Activated gamma-delta T cell treated with anti-CD3 and anti-CD28 coated beads, Interleukin-2, amount 50 U/mL, for 16 hours (primary cell): ENCODE data around the gene NUMA1.

Experiments
- DNase-seq: peaks from one replicate; pipeline ENCODE4 v3.0.0-alpha.2; 2020; ENCODE audit warnings: low read depth

NUMA1 gene

DNA sequence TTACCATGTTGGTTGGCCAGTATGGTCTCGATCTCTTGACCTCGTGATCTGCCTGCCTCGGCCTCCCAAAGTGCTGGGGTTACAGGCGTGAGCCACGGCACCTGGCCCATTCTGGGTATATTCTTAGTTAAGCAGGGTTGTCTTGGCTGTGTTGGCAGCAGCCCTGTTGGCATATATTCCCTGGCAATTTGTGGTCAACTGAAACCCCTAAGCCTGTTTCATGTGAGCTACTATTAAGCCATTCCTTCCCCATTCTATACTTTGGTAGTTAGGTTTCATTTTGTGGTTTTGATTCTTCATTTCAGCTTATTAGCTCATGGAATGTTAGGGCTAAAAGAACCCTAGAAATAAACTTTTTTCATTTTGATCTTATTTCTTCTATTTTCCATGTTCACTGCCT lies 103.8 kb downstream of the NUMA1 start:
- no peak for DNase-seq

GRCh38 chr11:71971680-71972079 lies 108.7 kb downstream of the NUMA1 start:
- no peak for DNase-seq

- no peak for DNase-seq
These were observed 115.7 kb downstream of the NUMA1 start for GRCh38 chr11:71964641-71965040.

DNA sequence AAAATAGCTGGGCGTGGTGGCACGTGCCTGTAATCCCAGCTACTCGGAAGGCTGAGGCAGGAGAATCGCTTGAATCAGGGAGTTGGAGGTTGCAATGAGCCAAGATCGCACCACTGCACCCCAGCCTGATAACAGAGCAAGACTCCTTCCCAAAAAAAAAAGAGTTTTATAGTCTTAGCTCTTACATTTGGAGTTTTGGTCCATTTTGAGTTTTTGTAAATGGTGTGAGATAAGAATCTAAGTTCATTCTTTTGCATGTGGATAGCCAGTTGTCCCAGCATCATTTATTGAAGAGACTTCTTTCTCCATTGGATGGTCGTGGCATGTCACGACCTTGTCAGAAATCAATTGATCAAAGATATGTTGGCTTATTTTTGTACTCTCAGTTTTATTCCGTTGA lies 116.9 kb downstream of the NUMA1 start:
- no peak for DNase-seq

DNA sequence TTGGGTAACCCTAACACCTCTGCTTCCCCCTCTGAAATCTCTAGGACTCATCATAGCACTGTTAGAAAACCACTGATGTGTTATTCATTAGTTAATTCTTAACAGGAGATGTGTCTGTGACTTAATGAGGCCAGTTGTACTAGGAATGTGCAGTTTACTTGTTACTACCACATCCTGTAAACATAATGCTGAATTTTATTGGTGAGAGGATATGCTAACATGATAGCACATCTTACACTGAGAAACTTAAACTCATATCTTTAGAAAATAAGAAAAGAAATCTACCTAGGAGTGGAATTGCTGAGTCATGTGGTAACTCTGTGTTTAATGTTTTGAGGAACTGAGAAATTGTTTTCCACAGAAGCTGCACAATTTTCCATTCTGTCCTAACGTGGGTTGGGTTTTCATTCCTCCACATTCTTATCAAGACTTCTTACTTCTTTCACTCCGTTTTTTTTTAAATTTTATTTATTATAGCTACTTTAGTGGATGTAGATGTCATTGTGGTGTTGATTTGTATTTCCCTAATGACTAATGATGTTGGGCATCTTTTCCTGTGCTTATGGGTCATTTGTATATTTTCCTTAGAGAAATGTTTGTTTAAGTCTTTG lies 117.8 kb downstream of the NUMA1 start:
- no peak for DNase-seq

DNA sequence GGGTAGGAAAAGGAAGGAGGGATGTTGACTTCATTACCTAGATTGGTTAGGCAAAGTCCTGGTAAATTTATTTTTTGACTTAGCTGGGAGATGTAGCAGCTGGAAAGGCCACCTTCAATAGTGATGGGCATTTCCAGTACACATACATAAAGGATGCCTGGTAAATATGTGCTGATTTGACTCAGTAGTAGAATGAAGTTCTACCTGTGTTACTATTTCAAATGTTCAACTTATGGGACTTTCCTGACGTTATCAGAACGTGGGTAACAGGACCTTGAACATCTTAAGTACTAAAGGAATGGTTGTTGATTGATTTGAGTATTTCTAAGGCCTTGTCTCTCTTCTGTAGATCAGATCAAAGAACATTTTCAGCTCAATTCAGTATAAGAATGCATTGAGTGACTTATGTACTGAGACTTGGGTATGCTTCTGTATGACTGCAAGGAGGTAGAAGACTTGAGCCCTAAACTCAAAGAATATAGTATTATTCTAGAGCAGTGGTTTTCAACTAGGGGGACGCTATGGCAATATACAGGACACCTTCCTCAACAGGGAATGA lies 124.4 kb downstream of the NUMA1 start:
- DNase-seq: no peak
